ENCODE results near the gene RHPN2.

GRCh38 chr19:33063753-33064457 lies 783 bp downstream of the RHPN2 start:
- TF ChIP-seq CTCF (IDR thresholded peaks at IDR 0.05) (no peak), POLR2AphosphoS5 (IDR thresholded peaks at IDR 0.05) (no peak), POLR2A (IDR thresholded peaks at IDR 0.05) (no peak)
